ENCODE results near the gene PIEZO1.

DNA sequence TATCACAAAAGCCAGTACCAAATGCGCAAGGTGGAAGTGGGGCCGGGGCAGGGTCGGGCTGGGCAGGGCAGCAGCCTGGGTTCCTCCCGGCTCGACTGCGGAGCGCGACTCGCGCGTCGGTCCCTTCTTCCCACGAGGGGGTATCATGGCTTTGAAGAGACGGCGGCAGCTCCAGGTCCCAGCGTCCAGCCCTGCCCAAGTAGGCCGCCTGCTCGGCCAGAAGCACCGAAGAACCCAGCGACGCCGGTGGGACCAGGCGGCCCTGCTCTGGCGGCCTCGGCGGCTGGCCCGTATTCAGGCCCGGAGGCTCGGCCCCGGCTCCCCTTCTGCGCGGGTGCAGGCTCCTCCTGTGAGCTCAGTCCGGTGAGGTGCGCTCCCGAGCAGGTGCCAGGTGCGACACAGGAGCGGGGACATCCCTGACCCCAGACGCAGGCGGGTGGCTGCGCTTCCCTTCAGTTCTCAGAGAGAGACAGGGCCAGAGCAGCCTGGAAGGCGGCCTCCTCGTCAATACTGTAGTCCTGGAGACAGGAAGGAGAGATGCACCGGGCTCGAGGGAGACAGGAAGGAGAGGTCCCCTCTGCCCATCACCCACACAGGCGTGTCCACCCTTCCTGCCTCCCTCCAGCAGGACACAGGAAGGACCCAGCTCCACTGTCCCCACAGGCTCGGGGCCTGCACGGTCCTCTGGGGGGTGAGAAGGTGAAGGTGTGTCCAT is 87.7 kb downstream of the PIEZO1 start:
- TF ChIP-seq CTCF (conservative IDR thresholded peaks at IDR 0.05) (no peak), ZFX (IDR thresholded peaks at IDR 0.05) (no peak)

Data from C4-2B (cell line).